Measurements from ENCODE around the gene CNDP2.

Gene CNDP2

DNA sequence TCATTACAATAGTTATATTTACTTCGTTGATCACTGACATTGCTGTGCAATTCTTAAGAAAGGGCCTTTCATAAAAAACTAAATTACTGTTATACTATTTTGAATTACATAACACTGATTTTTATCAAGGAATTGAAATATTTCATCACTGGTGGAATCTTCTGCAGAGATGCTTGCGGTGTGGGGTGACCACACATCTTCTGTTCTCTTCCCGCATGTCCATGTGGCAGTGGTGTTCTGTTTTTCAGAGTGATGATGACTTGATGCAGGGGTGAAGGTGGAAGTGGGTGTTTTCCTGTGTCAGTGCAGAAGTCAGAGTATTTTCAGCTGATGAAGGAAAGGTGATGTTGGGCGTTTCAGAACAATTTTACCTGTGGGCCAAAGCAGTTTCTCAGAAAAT lies 7.0 kb downstream of the CNDP2 start:
- Histone ChIP-seq H3K9me2 (replicated peaks; ENCODE audit: insufficient read depth, low read length) (no peaks in the 10 kb centered on the region), H3K27ac (ENCODE audit: low read depth, low read length) (no peak overlapping the region), H3K4me2 (ENCODE audit: low read depth, low read length, poor library complexity, severe bottlenecking) (no peak overlapping the region), H3K27me3 (ENCODE audit: low read length) (no peaks in the 10 kb centered on the region), H3K79me2 (ENCODE audit: insufficient read depth, low read length) (peaks cover 30% of the 10 kb centered on the region), H3K9me3 (ENCODE audit: insufficient read depth, low read length) (no peaks in the 10 kb centered on the region), H3K36me3 (ENCODE audit: low read length) (peaks cover 29% of the 10 kb centered on the region), H3K9ac (ENCODE audit: low read length) (no peak overlapping the region), H3K4me3 (ENCODE audit: insufficient read depth, low read length, poor library complexity, severe bottlenecking) (no peak overlapping the region), H2AFZ (ENCODE audit: low read depth, low read length, severe bottlenecking) (no peak overlapping the region), H4K20me1 (ENCODE audit: low read depth, low read length) (0 out of 2 replicates have a peak, but pooled peaks cover 5% of the 10 kb centered on the region), H3F3A (ENCODE audit: insufficient read depth) (peaks cover 20% of the 10 kb centered on the region)
- TF ChIP-seq, protein P1, sequence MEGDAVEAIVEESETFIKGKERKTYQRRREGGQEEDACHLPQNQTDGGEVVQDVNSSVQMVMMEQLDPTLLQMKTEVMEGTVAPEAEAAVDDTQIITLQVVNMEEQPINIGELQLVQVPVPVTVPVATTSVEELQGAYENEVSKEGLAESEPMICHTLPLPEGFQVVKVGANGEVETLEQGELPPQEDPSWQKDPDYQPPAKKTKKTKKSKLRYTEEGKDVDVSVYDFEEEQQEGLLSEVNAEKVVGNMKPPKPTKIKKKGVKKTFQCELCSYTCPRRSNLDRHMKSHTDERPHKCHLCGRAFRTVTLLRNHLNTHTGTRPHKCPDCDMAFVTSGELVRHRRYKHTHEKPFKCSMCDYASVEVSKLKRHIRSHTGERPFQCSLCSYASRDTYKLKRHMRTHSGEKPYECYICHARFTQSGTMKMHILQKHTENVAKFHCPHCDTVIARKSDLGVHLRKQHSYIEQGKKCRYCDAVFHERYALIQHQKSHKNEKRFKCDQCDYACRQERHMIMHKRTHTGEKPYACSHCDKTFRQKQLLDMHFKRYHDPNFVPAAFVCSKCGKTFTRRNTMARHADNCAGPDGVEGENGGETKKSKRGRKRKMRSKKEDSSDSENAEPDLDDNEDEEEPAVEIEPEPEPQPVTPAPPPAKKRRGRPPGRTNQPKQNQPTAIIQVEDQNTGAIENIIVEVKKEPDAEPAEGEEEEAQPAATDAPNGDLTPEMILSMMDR (IDR thresholded peaks at IDR 0.05; ENCODE audit: insufficient read depth, low read length, poor library complexity, severe bottlenecking): no peak

DNA sequence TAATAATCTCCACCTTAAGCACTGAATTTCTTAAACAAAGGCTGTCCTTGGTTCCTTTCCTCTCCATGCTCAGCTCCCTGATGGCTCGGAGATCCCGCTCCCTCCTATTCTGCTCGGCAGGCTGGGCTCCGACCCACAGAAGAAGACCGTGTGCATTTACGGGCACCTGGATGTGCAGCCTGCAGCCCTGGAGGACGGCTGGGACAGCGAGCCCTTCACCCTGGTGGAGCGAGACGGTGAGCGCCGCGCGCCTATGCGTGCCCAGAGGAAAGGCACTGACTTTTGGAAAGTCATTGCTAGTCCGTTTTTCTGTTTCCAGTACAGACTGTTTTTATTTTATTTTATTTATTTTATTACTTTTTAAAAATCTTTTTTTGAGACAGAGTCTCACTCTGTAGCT lies 9.6 kb downstream of the CNDP2 start:
- Histone ChIP-seq H4K20me1 (ENCODE audit: low read depth, low read length) (0 out of 2 replicates have a peak, but pooled peaks cover 5% of the 10 kb centered on the region), H3K79me2 (ENCODE audit: insufficient read depth, low read length) (peaks cover 17% of the 10 kb centered on the region; the same call in 1 of the 2 replicates), H3K36me3 (ENCODE audit: low read length) (peaks cover 29% of the 10 kb centered on the region)

DNA sequence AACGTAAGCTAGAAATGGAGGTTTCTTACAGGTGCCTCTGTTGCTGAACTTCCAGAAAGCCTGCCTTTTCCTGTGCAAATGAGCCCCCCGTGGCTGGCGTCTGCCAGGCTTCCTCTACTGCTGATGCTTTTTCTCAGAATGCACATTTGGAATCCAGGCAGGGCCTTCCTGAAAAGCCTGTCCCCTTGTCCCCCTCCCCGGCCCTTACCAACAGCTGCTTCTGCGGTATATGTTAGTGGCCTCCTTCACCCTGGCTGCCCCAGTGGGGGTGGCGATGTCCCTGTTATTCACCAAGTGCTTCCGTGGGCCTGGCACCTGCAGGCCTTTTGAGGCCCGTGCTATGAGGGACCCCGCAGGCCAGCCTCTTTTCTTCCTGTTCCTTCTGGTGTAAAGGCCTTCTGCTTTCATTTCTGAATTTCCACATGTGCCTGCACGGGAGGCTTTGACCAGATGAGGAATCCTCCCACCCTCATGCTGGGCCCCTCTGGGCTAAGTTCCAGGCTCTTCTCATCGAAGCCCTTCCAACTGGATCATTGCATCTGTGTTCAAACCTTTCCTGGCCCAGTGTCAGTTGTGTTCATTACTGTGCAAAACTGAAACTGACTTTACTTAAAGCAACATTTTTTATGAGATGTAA lies 10.4 kb downstream of the CNDP2 start:
- TF ChIP-seq, protein P1 (IDR thresholded peaks at IDR 0.05; ENCODE audit: insufficient read depth, low read length, poor library complexity, severe bottlenecking): no peak
- no peak for TF ChIP-seq EZH2phosphoT487 (conservative IDR thresholded peaks at IDR 0.05; ENCODE audit: low read length)
- H3K36me3 ChIP-seq (ENCODE audit: low read length): peaks cover 26% of the 10 kb centered on the region
- H3K9me2 ChIP-seq (replicated peaks; ENCODE audit: insufficient read depth, low read length): no peaks in the 10 kb centered on the region
- H3K4me2 ChIP-seq (ENCODE audit: low read depth, low read length, poor library complexity, severe bottlenecking): no peak overlapping the region
- no peak overlapping the region for H3K9ac ChIP-seq (ENCODE audit: low read length)
- H3K79me2 ChIP-seq (ENCODE audit: insufficient read depth, low read length): peaks cover 9% of the 10 kb centered on the region; the same call in 1 of the 2 replicates
- H3K9me3 ChIP-seq (ENCODE audit: insufficient read depth, low read length): no peaks in the 10 kb centered on the region
- no peaks in the 10 kb centered on the region for H3K27me3 ChIP-seq (ENCODE audit: low read length)
- H2AFZ ChIP-seq (ENCODE audit: low read depth, low read length, severe bottlenecking): no peak overlapping the region
- H3K4me3 ChIP-seq (ENCODE audit: insufficient read depth, low read length, poor library complexity, severe bottlenecking): no peak overlapping the region
- no peaks in the 10 kb centered on the region for H3F3A ChIP-seq (ENCODE audit: insufficient read depth)
- H3K27ac ChIP-seq (ENCODE audit: low read depth, low read length): no peak overlapping the region
- 0 out of 2 replicates have a peak, but pooled peaks cover 5% of the 10 kb centered on the region for H4K20me1 ChIP-seq (ENCODE audit: low read depth, low read length)

More for the DNA sequence above, 9.6 kb downstream of the CNDP2 start:
- H3K4me3 ChIP-seq (ENCODE audit: insufficient read depth, low read length, poor library complexity, severe bottlenecking): no peak overlapping the region
- no peaks in the 10 kb centered on the region for H3K27me3 ChIP-seq (ENCODE audit: low read length)
- no peak overlapping the region for H3K4me2 ChIP-seq (ENCODE audit: low read depth, low read length, poor library complexity, severe bottlenecking)
- TF ChIP-seq, protein P1 (IDR thresholded peaks at IDR 0.05; ENCODE audit: insufficient read depth, low read length, poor library complexity, severe bottlenecking): no peak
- no peak for TF ChIP-seq EZH2phosphoT487 (conservative IDR thresholded peaks at IDR 0.05; ENCODE audit: low read length)
- H3F3A ChIP-seq (ENCODE audit: insufficient read depth): no peaks in the 10 kb centered on the region
- no peak overlapping the region for H2AFZ ChIP-seq (ENCODE audit: low read depth, low read length, severe bottlenecking)
- H3K9me3 ChIP-seq (ENCODE audit: insufficient read depth, low read length): no peaks in the 10 kb centered on the region
- no peak overlapping the region for H3K27ac ChIP-seq (ENCODE audit: low read depth, low read length)
- no peaks in the 10 kb centered on the region for H3K9me2 ChIP-seq (replicated peaks; ENCODE audit: insufficient read depth, low read length)
- no peak overlapping the region for H3K9ac ChIP-seq (ENCODE audit: low read length)

All from SU-DHL-6 (cell line).